Activated naive CD4-positive, alpha-beta T cell treated with anti-CD3 and anti-CD28 coated beads, Interleukin-2, amount 50 U/mL, for 72 hours (primary cell): ENCODE measurements around the gene ITGA4. TPM values are rescaled to one million over a fixed set of nuclear protein-coding genes. Genes with fewer than 3 reads are reported as not detected.

Source experiments
- ATAC-seq, 2 donors: fragments of 150-1000 bp; cut with Tn5 transposase; 2 replicates each; pipeline ENCODE4 v1.10.0; 2021; ENCODE audit warnings: mild to moderate bottlenecking in 2 of 2, moderate library complexity in 2 of 2
- DNase-seq, 2 donors: peaks; one replicate each; pipeline ENCODE4 v3.0.0; 2021 to 2022; ENCODE audit warnings: low spot score in 2 of 2
- H3K27ac Mint-ChIP-seq, 2 donors: one replicate each; pipeline ENCODE4 v1.8.0; 2022; ENCODE audit warnings: mild to moderate bottlenecking in 2 of 2, mixed read lengths in 2 of 2
- H3K36me3 Mint-ChIP-seq, 2 donors: one replicate each; pipeline ENCODE4 v1.8.0; 2022; ENCODE audit warnings: mixed read lengths in 2 of 2
- H3K9me3 Mint-ChIP-seq, 2 donors: one replicate each; pipeline ENCODE4 v1.8.0; 2022; ENCODE audit warnings: mixed read lengths in 2 of 2
- total RNA-seq, 2 donors: library from RNA; stranded (reverse); gene quantifications; one replicate each; pipeline ENCODE4 v1.2.3, GENCODE V29; 2022

The ITGA4 gene
- total RNA-seq, 2 donors from 2014 or later: 27.2 to 62.3 TPM

DNA sequence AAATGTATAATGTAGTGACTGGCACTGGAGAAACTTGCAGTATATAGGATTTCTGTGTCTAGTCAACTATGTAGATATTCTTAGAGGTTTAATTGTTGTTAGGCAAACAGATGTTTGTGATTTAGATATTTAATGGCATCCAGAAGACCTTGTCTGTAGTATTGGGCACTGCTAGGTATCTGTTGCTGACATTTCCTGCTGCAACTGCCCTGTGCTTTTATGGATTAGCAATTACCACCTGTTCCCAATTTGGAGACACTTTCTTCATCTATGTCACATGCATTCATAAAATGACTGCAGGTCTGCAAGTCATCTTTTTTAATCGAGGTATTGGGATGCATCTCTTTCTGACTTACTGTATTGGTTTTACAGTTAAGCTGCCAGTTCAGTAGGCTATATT lies 71.3 kb downstream of the ITGA4 start:
- Mint-ChIP-seq H3K27ac (no peak overlapping the region), H3K9me3 (no peaks in the 10 kb centered on the region), H3K36me3 (peaks cover 12 to 25% of the 10 kb centered on the region in 2 donors)
- DNase-seq: no peak
- no peak for ATAC-seq

DNA sequence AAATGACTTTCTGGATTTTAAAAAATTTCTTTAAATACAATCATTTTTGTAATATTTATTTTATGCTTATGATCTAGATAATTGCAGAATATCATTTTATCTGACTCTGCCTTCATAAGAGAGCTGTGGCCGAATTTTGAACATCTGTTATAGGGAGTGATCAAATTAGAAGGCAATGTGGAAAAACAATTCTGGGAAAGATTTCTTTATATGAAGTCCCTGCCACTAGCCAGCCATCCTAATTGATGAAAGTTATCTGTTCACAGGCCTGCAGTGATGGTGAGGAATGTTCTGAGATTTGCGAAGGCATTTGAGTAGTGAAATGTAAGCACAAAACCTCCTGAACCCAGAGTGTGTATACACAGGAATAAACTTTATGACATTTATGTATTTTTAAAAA lies 79.5 kb downstream of the ITGA4 start:
- Mint-ChIP-seq H3K36me3 (peaks cover 15 to 65% of the 10 kb centered on the region in 2 donors), H3K27ac (no peak overlapping the region), H3K9me3 (peaks cover 0 to 4% of the 10 kb centered on the region in 2 donors)
- DNase-seq (no peak), ATAC-seq (no peak)

DNA sequence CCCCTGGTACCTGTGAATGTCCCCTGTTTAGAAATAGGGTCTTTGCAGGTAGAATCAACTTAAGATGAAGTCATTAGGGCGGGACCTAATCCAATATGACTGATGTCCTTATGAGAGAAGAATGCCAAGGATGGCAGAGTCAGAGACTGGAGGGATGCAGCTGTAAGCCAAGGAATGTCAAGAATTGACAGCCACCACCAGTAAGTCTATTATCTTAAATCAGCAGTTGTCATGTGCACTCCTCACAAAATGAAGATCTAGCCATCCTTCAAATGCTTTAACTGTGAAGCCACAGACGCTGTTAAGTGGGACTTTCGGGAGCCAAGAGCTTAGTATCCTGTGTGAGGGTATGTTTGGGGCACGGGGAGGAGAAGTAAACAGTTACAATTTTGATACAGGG lies 83.2 kb downstream of the ITGA4 start:
- ATAC-seq (no peak), DNase-seq (no peak)
- H3K36me3 Mint-ChIP-seq: peaks cover 4 to 37% of the 10 kb centered on the region in 2 donors
- H3K9me3 Mint-ChIP-seq: peaks cover 0 to 4% of the 10 kb centered on the region in 2 donors
- H3K27ac Mint-ChIP-seq: no peak overlapping the region

DNA sequence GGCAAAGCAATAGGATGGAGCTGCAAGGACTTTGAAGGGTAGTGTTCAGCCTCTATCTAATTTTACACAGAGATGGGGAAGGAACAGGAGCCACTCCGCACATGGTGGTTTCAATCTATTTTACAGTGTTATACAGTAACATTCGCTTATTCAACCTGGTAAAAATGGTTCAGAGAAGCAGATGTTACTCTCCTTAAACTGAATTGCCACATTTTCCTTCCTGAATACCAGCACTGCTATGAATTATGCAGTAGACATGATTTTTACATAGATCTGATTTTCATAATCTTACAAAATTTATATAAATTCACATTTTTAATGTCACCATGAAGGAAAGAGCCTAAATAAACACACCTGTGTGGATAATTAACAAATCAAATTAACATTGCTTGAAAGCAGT lies 85.0 kb downstream of the ITGA4 start:
- no peak for ATAC-seq
- DNase-seq: no peak
- Mint-ChIP-seq H3K27ac (no peak overlapping the region), H3K36me3 (peaks cover 4 to 31% of the 10 kb centered on the region in 2 donors), H3K9me3 (peaks cover 4 to 8% of the 10 kb centered on the region in 2 donors)

DNA sequence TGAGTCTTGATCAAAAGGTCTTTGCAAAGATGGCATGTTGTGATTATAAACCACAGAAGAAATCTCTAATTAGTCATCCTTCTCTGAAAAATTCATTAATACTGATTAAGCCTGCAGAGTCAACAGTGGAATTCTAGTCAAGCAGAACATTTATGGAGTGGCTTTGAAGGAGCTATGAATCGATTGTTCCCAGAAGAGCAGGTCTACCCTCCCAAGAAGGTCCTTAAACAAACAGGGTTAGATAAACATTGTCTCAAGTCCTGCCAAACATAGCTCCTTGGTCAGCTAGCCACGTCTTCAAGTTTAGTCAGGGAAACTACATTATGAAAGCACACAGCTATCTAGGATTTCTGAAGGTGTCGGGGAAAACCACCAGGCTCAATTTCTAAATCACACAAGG lies 88.9 kb downstream of the ITGA4 start:
- ATAC-seq (no peak), DNase-seq (no peak)
- H3K27ac Mint-ChIP-seq: no peak overlapping the region
- no peaks in the 10 kb centered on the region for H3K36me3 Mint-ChIP-seq
- peaks cover 0 to 8% of the 10 kb centered on the region in 2 donors for H3K9me3 Mint-ChIP-seq

DNA sequence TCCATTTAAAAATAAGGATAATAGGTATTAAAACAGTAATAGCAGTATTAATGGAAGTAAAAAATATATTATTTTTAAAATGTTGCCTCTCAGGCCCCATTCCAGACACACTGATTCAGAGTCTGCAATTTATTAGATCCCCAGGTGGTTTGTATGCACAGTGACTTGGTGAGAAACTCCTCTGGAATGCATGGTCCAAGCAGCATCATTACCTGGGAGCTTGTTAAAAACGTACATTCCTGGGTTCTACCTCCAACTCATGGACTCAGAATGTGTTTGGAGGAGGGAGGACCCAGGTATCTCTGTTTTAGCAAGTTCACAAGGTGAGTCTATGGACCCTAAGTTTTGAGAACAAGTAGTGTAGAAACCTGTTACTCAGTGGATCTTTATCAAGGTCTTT lies 95.6 kb downstream of the ITGA4 start:
- Mint-ChIP-seq H3K27ac (no peak overlapping the region), H3K36me3 (no peaks in the 10 kb centered on the region), H3K9me3 (peaks cover 3 to 4% of the 10 kb centered on the region in 2 donors)
- ATAC-seq (no peak), DNase-seq (no peak)

DNA sequence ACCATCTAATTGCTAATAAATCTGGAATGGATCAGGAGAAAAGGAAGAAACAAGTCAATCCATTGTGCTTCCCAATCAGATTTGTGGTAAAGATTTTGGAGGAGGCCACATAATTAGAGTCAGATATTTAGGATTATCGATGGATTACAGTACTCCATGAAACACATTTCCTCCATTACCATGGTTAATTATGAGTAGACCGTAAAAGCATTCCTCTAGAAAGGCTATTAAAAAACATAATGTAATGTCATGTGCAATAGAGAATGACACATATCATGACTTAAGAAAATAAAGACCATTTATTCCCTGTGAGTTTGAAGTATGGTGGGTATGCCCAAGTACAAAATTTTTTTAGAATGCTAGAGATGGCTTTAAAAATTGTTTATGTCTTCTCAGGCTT lies 96.1 kb downstream of the ITGA4 start:
- ATAC-seq: no peak
- no peak overlapping the region for H3K27ac Mint-ChIP-seq
- no peak for DNase-seq
- no peaks in the 10 kb centered on the region for H3K36me3 Mint-ChIP-seq
- peaks cover 3 to 4% of the 10 kb centered on the region in 2 donors for H3K9me3 Mint-ChIP-seq

DNA sequence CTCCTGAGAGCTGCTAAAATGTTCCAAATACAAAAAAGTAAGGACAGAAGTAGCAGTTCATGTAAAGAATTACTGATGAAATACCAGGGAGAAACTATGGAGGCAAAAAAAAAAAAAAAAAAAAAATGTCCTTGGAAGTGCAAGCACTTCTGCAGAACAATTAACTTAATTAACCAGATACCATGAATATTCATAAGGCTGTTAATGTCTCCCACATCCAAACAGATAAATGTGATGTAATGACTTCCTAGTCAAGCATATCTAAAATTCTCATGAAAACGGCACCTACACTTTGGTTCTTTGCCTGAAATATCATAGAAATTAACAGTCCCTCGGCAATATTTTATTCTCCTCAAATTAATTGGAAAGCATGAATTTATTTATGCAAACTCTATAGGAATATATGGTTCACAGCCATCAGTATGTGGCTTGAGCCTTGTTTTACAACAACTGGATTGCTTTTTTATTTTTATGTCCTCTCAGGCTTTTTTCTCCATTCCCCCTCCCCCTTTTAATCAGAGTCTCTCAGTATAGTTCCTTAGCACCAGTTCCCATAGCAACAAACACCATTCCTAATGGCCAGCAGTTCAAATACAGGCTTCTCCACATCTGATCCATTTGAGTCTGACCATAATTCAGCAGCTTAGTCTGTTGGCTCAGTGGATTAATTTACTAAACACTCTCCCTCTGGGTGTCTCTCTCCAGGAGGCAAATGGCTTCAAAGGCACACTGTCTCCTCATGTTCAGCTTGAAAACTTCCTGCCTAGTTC lies 97.1 kb downstream of the ITGA4 start:
- Mint-ChIP-seq H3K9me3 (peaks cover 3 to 4% of the 10 kb centered on the region in 2 donors), H3K36me3 (no peaks in the 10 kb centered on the region), H3K27ac (no peak overlapping the region)
- no peak for ATAC-seq
- no peak for DNase-seq

DNA sequence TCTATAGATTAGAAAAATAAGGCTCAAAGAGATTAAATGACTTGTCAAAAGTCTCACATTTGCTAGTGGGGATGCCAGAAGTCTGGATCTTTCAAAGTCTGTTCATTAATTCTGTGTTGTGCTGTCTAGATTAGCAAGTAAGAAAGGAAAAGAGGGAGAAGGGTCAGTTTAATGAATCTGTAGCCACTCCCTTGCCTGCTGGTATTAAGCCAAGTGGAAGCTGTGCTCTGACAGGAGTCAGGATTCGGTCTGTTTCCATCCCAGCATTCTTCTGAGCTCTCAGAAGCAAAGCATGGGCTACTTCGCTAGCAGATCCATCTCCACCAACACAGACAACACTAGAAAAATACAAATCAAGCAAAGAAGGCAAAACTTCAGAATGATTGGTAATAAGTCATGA lies 101.2 kb downstream of the ITGA4 start:
- Mint-ChIP-seq H3K36me3 (no peaks in the 10 kb centered on the region), H3K27ac (no peak overlapping the region), H3K9me3 (peaks cover 3 to 4% of the 10 kb centered on the region in 2 donors)
- DNase-seq (no peak), ATAC-seq (no peak)

DNA sequence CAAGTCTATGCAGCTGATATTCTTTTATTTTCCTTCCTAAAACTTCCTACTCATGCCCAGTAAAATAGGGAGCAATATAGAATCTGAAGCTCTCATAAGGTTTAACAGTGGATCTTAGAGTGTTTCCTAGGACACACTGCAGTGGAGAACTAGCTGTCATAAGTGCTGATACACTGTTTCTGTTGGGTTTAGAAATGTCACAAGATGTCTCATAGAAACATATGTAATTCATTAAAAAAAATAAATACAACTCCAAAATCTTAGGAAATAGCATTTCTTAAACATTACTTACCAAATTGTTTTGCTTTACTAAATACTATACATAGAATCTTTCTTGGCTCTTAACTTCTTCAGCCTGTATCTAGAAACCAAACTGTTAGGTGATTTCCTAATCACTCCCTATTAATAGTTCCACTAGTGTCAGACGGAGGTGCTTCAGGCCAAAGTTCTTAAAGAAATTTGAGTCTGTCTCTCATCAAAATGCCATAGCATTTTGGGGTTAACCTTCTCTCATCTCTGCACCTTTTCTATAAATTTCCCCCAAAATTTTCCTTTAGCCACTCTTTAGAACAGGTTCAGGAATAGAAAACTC lies 106.0 kb downstream of the ITGA4 start:
- ATAC-seq (no peak), DNase-seq (no peak)
- Mint-ChIP-seq H3K36me3 (no peaks in the 10 kb centered on the region), H3K9me3 (no peaks in the 10 kb centered on the region), H3K27ac (no peak overlapping the region)

DNA sequence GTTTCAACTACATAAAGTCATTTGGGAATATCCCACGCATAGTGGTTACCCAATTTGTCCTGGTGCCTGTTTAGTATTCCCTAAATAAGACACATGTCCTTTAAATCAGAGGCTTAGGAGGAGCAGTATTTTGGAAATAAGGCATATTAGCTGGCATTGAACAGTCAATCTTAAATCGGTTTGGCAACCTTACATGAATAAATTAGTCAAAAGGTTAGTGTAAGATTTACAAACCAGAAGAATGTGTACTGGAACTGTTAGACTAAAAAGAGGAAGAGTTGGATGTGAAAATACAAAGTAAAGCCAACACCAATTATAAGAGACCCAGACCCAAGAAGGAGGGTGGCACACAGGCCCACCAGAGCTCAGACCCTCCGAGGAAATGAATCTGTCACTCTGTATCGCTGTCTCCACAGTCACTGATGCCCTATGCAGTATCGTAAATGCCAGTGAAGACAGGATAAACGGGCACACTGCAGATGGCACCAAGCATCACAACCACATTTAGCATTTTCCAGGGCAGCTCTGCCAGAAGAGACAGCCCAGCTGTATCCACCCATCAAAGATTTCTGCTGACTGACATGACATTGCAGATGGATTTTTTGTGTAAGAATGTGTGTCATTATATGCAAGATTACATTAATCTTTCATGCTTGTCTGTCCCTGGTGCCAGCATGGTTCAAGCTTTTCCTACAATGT lies 109.3 kb downstream of the ITGA4 start:
- Mint-ChIP-seq H3K9me3 (no peaks in the 10 kb centered on the region), H3K36me3 (no peaks in the 10 kb centered on the region), H3K27ac (no peak overlapping the region)
- ATAC-seq (no peak), DNase-seq (no peak)

DNA sequence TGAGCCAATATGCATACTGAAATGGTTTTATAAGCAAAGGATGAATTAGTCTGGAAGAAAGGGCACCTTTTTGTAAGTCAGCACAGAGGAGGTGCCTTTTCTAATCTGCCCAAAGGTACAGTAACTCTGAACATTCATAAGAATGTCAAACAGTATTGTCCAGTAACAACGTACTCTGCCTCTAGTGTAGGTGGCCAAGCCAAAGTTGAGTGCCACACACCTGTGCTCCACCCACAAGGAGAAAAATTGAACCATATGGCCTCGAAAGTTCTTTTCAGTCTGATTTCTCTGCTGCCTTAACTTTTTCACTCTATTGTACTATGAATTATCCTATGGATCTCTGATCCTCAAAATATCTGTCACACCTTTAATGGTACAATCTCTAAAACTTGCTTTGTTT lies 112.9 kb downstream of the ITGA4 start:
- H3K27ac Mint-ChIP-seq: no peak overlapping the region
- no peak for DNase-seq
- no peaks in the 10 kb centered on the region for H3K9me3 Mint-ChIP-seq
- ATAC-seq: no peak
- H3K36me3 Mint-ChIP-seq: no peaks in the 10 kb centered on the region

DNA sequence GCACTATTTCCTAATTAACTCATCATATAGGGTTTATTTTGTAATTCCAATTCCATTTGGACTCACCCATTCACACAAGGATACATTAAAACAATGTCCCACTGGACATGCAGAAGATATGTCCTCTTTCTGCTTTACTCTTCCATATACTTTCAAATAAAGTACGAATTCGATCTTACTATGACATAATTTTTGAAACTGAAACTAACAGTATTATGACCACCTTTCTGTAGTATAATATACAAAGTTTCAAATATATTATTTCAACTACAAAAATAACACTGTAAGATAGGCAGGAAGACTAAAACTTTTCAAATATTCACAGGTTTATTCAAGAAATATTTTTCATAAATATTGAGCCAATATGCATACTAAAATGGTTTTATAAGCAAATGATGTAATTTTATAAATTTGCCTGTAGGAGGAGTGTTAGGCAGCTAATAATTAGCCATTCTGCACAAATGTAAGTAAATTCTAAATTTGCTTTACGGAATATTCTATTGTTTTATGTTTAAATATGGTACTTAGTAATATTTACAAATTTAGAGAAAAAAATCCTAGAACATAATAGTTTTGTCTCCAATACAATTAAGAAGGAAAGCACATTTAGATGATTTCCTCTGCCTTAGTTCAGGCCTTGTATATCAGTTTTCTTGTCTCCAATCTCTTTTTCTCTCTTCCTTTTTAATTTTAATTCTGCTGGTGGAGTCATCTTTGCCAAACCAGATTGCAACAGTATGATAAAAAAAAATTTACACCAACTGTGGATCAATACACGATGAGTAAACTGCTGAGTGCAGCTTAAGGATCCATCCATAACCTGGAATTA lies 113.9 kb downstream of the ITGA4 start:
- no peak for ATAC-seq
- no peaks in the 10 kb centered on the region for H3K36me3 Mint-ChIP-seq

DNA sequence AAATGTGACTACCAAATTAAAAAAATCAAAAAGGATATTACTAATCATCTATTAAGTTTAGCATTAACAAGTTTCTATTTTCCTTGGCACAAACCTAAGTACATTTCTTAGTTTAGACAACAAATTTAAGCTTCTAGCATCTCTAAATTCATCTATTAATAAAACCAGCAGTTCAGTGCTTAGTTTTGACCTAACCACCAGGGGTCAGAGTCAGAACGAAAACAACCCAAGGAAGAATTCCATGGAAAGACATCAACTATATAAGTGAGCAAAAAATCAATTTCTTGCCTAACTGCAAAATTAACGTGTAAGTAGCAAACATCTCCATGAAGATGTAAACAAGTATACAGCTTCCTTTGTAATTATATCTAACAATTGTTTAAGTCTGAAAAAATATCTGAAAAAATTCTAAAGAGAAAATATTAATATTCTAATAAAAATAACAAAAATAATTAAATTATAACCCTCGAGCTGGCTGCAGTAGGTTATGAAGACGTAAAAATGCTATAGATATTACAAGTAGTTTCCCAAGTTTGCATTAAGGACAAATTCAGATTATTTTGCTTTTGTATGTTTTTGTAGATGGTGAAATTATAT lies 116.1 kb downstream of the ITGA4 start:
- no peak for DNase-seq
- Mint-ChIP-seq H3K27ac (no peak overlapping the region), H3K9me3 (no peaks in the 10 kb centered on the region), H3K36me3 (no peaks in the 10 kb centered on the region)
- ATAC-seq: no peak

More for the DNA sequence above, 113.9 kb downstream of the ITGA4 start:
- Mint-ChIP-seq H3K27ac (no peak overlapping the region), H3K9me3 (no peaks in the 10 kb centered on the region)
- DNase-seq: no peak

DNA sequence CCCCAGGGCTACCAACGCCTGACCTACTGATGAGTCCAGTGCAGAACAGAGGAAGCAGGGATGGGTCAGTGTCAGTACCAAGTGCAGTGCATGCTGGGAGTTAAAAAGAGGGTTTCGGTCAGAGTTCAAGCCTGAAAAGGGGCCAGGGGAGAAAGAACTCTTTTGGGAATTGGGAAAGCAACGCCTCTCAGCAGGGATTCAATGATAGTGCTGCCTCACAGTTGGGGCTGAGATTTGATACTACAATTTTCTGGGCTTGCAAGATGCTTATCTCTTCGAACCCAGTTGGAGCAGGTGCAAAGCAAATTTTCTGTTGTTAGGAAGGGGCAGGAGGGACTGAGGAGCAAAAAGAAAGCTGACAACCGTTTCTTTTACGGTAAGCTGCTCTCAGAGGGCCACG lies 117.1 kb downstream of the ITGA4 start:
- Mint-ChIP-seq H3K9me3 (no peaks in the 10 kb centered on the region), H3K27ac (no peak overlapping the region), H3K36me3 (no peaks in the 10 kb centered on the region)
- ATAC-seq: no peak
- no peak for DNase-seq

DNA sequence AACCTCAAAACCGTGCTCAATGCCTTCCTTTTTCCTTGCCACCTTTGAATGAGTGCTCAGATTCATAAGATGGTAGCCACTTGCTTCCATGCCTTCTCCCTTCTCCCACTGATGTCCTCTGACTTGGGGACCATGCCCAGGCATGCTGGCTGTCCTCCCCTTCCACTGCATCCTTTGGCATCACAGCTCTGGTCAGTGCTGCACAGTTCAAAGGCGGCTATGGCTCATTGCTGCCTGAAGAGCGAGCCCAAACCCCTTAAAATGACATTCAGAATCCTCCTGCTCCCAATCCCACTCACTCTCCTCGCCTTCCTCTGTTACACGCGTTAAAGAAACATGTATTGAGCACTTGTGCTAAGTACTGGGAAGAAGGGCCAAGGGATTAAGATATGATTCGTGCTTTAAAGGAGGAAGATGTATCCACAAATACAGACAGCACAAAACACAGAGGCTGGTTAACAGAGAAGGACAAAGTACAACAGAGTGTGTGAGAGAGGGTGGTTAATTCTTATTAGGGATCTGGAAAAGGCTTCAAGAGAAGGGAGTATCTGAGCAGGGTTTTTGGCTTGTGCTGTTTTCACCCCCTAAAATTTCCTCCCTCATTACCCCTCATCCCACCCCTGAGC lies 118.0 kb downstream of the ITGA4 start:
- ATAC-seq (no peak), DNase-seq (no peak)
- Mint-ChIP-seq H3K36me3 (no peaks in the 10 kb centered on the region), H3K9me3 (no peaks in the 10 kb centered on the region), H3K27ac (no peak overlapping the region)
